ENCODE results near the gene RUFY4. TPM values are rescaled to one million over a fixed set of nuclear protein-coding genes. Genes with fewer than 3 reads are reported as not detected.

Gene RUFY4
- total and polyA plus RNA-seq, 9 of the 15 experiments (the other 6 are each of a cell fraction or from before 2014, with no cell fraction given): not detected

DNA sequence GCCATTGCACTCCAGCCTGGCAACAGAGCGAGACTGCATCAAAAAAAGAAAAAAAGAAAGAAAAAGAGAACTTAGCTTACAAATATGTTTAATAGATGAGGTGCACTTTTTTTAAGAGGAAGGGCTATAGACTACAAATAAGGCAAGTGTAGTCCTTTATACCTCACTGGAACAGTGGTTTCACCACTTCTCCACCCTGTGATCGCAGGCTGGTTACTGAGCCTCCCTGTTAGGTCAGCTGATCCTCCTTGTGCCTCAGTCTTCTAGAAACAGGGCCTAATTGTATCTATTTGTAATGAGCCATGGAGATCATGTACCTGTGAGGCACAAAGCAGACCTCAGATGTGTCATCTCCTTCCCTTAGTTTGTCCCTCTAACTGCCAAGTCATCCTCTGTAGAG, 61.3 kb downstream of the RUFY4 start (continued):
- TF ChIP-seq, protein P1, sequence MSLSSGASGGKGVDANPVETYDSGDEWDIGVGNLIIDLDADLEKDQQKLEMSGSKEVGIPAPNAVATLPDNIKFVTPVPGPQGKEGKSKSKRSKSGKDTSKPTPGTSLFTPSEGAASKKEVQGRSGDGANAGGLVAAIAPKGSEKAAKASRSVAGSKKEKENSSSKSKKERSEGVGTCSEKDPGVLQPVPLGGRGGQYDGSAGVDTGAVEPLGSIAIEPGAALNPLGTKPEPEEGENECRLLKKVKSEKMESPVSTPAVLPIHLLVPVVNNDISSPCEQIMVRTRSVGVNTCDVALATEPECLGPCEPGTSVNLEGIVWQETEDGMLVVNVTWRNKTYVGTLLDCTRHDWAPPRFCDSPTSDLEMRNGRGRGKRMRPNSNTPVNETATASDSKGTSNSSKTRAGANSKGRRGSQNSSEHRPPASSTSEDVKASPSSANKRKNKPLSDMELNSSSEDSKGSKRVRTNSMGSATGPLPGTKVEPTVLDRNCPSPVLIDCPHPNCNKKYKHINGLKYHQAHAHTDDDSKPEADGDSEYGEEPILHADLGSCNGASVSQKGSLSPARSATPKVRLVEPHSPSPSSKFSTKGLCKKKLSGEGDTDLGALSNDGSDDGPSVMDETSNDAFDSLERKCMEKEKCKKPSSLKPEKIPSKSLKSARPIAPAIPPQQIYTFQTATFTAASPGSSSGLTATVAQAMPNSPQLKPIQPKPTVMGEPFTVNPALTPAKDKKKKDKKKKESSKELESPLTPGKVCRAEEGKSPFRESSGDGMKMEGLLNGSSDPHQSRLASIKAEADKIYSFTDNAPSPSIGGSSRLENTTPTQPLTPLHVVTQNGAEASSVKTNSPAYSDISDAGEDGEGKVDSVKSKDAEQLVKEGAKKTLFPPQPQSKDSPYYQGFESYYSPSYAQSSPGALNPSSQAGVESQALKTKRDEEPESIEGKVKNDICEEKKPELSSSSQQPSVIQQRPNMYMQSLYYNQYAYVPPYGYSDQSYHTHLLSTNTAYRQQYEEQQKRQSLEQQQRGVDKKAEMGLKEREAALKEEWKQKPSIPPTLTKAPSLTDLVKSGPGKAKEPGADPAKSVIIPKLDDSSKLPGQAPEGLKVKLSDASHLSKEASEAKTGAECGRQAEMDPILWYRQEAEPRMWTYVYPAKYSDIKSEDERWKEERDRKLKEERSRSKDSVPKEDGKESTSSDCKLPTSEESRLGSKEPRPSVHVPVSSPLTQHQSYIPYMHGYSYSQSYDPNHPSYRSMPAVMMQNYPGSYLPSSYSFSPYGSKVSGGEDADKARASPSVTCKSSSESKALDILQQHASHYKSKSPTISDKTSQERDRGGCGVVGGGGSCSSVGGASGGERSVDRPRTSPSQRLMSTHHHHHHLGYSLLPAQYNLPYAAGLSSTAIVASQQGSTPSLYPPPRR (CRISPR knock-in tag; IDR thresholded peaks at IDR 0.05; ENCODE audit: borderline replicate concordance): no peak
- TF ChIP-seq GABPB2 (CRISPR knock-in tag; conservative IDR thresholded peaks at IDR 0.05): no peak
- no peak for TF ChIP-seq JUND (IDR thresholded peaks at IDR 0.05; ENCODE audit: borderline replicate concordance, low read depth, low read length)
- TF ChIP-seq JUND (tag; IDR thresholded peaks at IDR 0.05; ENCODE audit: borderline replicate concordance, low read depth, low read length): no peak
- TF ChIP-seq U2AF1 (optimal IDR thresholded peaks at IDR 0.05; ENCODE audit: low read depth, low read length): no peak
- TF ChIP-seq HDAC3 (IDR thresholded peaks at IDR 0.05; ENCODE audit: borderline replicate concordance, partially characterized antibody): no peak
- TF ChIP-seq NR1H2 (CRISPR knock-in tag; IDR thresholded peaks at IDR 0.05): no peak
- TF ChIP-seq, protein P2, sequence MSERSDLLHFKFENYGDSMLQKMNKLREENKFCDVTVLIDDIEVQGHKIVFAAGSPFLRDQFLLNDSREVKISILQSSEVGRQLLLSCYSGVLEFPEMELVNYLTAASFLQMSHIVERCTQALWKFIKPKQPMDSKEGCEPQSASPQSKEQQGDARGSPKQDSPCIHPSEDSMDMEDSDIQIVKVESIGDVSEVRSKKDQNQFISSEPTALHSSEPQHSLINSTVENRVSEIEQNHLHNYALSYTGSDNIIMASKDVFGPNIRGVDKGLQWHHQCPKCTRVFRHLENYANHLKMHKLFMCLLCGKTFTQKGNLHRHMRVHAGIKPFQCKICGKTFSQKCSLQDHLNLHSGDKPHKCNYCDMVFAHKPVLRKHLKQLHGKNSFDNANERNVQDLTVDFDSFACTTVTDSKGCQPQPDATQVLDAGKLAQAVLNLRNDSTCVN (CRISPR knock-in tag; IDR thresholded peaks at IDR 0.05): no peak
- no peak for TF ChIP-seq MCM3 (IDR thresholded peaks at IDR 0.05)
- no peak for TF ChIP-seq RFX5 (IDR thresholded peaks at IDR 0.05; ENCODE audit: low read depth, low read length)
- TF ChIP-seq TCF7 (IDR thresholded peaks at IDR 0.05; ENCODE audit: borderline replicate concordance): no peak

Data from K562 (cell line).